K562 (cell line): ENCODE results near the gene UBE2C. TPM values are rescaled to one million over a fixed set of nuclear protein-coding genes. Genes with fewer than 3 reads are reported as not detected.

Source experiments
- ATAC-seq: fragments of 200-7000 bp; cut with Tn5 transposase; 3 replicates; pipeline ENCODE4 v1.9.1; 2020; ENCODE audit warnings: moderate library complexity
- BruUV-seq: library from RNA; stranded (reverse); fragments of 400-500 nt; replicated peaks from 2 replicates; lab custom pipeline; 2021; lab: Mats Ljungman, UMichigan
- CTCF ChIA-PET: fragments of 300-600 bp; formaldehyde crosslinking; extraction: SDS; loops from one replicate; lab custom pipeline; 2021; ENCODE audit warnings: low intra/inter-chr PET ratio; lab: Yijun Ruan, JAX
- POLR2A ChIA-PET: fragments of 300-600, 350-650 bp; sonication (Branson Sonifier 250); formaldehyde crosslinking; extraction: SDS; loops from one replicate; lab custom pipeline; 2021; ENCODE audit warnings: antibody characterized with exemption, inconsistent platforms; lab: Yijun Ruan, JAX
- DNase-seq, 4 experiments: peaks; one replicate each; pipeline versions ENCODE4 v3.0.0 to v3.0.0-alpha.2; 2011 to 2018; ENCODE audit warnings: low spot score in 3 of 4, mixed read lengths in 3 of 4; ENCODE audit errors: extremely low read depth in 1 of 4
- FAIRE-seq: peaks from 2 replicates; lab custom pipeline; 2011; peaks lifted over from hg19 to GRCh38; lab: Jason Lieb, UNC
- H2AFZ ChIP-seq: 2 replicates; pipeline ENCODE4 v1.6.0; 2011; ENCODE audit warnings: low read depth, low read length, control low read depth, inconsistent platforms
- H3K27ac ChIP-seq: fragments of 200-600 bp; 3 replicates; pipeline ENCODE4 v1.8.0; 2011; ENCODE audit warnings: low read depth, mild to moderate bottlenecking, control low read depth, inconsistent platforms, low read length, moderate library complexity, mixed read lengths; ENCODE audit errors: extremely low read depth
- H3K27me3 ChIP-seq, 2 experiments: fragments of 300-600 bp in 1 of 2; 2 replicates in 1 of 2; 3 replicates in 1 of 2; pipeline versions ENCODE4 v1.6.0 to v1.8.0; 2011; ENCODE audit warnings: inconsistent platforms in 2 of 2, low read length in 2 of 2, mild to moderate bottlenecking in 1 of 2, mixed read lengths in 1 of 2, moderate library complexity in 1 of 2; ENCODE audit not compliant: control insufficient read depth in 2 of 2, insufficient read depth in 2 of 2
- H3K36me3 ChIP-seq: fragments of 300-600 bp; 3 replicates; pipeline ENCODE4 v1.8.0; 2011; ENCODE audit warnings: mild to moderate bottlenecking, low read length, inconsistent platforms; ENCODE audit not compliant: control insufficient read depth, insufficient read depth
- H3K4me1 ChIP-seq, 2 experiments: fragments of 200-600 bp in 1 of 2; replicated peaks in 1 of 2; 2 replicates in 1 of 2; 3 replicates in 1 of 2; pipeline versions ENCODE4 v1.5.1 to v1.8.0; 2011; ENCODE audit warnings: inconsistent platforms in 2 of 2, low read length in 2 of 2, mild to moderate bottlenecking in 1 of 2, mixed read lengths in 1 of 2, moderate library complexity in 1 of 2; ENCODE audit not compliant: control insufficient read depth in 2 of 2, insufficient read depth in 2 of 2
- H3K4me2 ChIP-seq: 2 replicates; pipeline ENCODE4 v1.6.1; 2011; ENCODE audit warnings: low read length, control low read depth, inconsistent platforms, mixed read lengths; ENCODE audit not compliant: insufficient read depth
- H3K4me3 ChIP-seq: fragments of 200-600 bp; sonication (generic), shearing (Covaris generic); 2 replicates; pipeline ENCODE4 v1.5.1; 2016; ENCODE audit warnings: control low read depth, inconsistent platforms
- H3K79me2 ChIP-seq: fragments of 200-600 bp; 3 replicates; pipeline ENCODE4 v1.8.0; 2011; ENCODE audit warnings: low read length, inconsistent platforms; ENCODE audit not compliant: control insufficient read depth, insufficient read depth
- H3K9ac ChIP-seq, 2 experiments: 2 replicates each; pipeline versions ENCODE4 v1.6.0 to v1.6.1; 2011; ENCODE audit warnings: low read depth in 2 of 2, low read length in 2 of 2, control low read depth in 1 of 2, inconsistent platforms in 1 of 2, mild to moderate bottlenecking in 1 of 2, mixed read lengths in 1 of 2; ENCODE audit not compliant: insufficient read depth in 1 of 2
- H3K9me1 ChIP-seq: one replicate; pipeline ENCODE4 v1.6.0; 2011; ENCODE audit warnings: inconsistent platforms, mild to moderate bottlenecking, low read length, moderate library complexity; ENCODE audit not compliant: control insufficient read depth, insufficient read depth
- H3K9me3 ChIP-seq: replicated peaks from 2 replicates; pipeline ENCODE4 v1.5.1; 2011; ENCODE audit warnings: low read depth, low read length, inconsistent platforms; ENCODE audit not compliant: control insufficient read depth, insufficient read depth
- H4K20me1 ChIP-seq: replicated peaks from 2 replicates; pipeline ENCODE4 v1.6.1; 2011; ENCODE audit warnings: low read length, inconsistent platforms, mixed read lengths; ENCODE audit not compliant: control insufficient read depth, insufficient read depth
- JUN ChIP-seq, 2 experiments: sonication (generic) in 1 of 2; formaldehyde crosslinking in 1 of 2; IDR thresholded peaks; 2 replicates each; pipeline versions ENCODE4 v1.6.1 to v1.8.0; 2012 to 2022; ENCODE audit warnings: borderline replicate concordance in 2 of 2, mild to moderate bottlenecking in 2 of 2, improper control_type of control experiment in 1 of 2, low read depth in 1 of 2, low read length in 1 of 2, missing genetic modification reagents in 1 of 2
- NFIC ChIP-seq: fragments of 450-650 bp; IDR thresholded peaks from 2 replicates; pipeline ENCODE4 v1.6.1; 2017; ENCODE audit warnings: mild to moderate bottlenecking, inconsistent platforms
- ZNF318 ChIP-seq, 2 experiments: fragments of 450-650 bp; IDR thresholded peaks; 2 replicates each; pipeline ENCODE4 v1.6.1; 2016; ENCODE audit warnings: mild to moderate bottlenecking in 2 of 2, borderline replicate concordance in 1 of 2, low read depth in 1 of 2, moderate library complexity in 1 of 2
- WGBS: fragments of 100-300 bp; shearing (Covaris generic); methylation state at CpG from one replicate; pipeline ENCODE4 v1.1.6; 2016; ENCODE audit warnings: low coverage, mixed read lengths; ENCODE audit not compliant: insufficient coverage; ENCODE audit errors: missing lambda C conversion rate; 5-methylcytosine and 5-hydroxymethylcytosine counted together
- in situ Hi-C: fragments of 300-500 bp; cut with MboI; formaldehyde crosslinking; loops from 4 replicates; pipeline ENCODE4 v1.15.0; 2018; ENCODE audit warnings: inconsistent platforms, mixed read lengths
- intact Hi-C: fragments of 100-400 bp; cut with micrococcal nuclease; formaldehyde crosslinking; loops from 2 replicates; pipeline ENCODE4 v1.14.2; 2022
- polyA plus RNA-seq, 8 experiments: library from polyadenylated mRNA; depleted of rRNA in 4 of 8; stranded (reverse) in 5 of 8; unstranded in 3 of 8; fragments of >200 nt; fragmentation: Nextera tagmentation in 2 of 8; fragmentation: Illumina TruSeq in 1 of 8; extraction: Ambion mirVana in 2 of 8; extraction: Trizol in 1 of 8; gene quantifications; 2 replicates each; pipeline versions ENCODE4 v1.2.1 to v1.2.3, GENCODE V29; 2011 to 2014; ENCODE audit warnings: inconsistent platforms in 1 of 8, missing spikeins in 1 of 8
- total RNA-seq, 7 experiments: library from RNA; depleted of rRNA in 6 of 7; stranded (reverse); fragments of >200 nt in 6 of 7; fragmentation: Illumina TruSeq in 2 of 7; extraction: Trizol in 2 of 7; gene quantifications; 2 replicates each; pipeline versions ENCODE4 v1.2.1 to v1.2.3, GENCODE V29; 2011 to 2021; ENCODE audit warnings: low replicate concordance in 1 of 7

The UBE2C gene
- total and polyA plus RNA-seq, 9 of the 15 experiments (the other 6 are each of a cell fraction or from before 2014, with no cell fraction given) = 0.51 to 1.6 (median 0.69) TPM

GRCh38 chr20:45842169-45842812 is 29.8 kb downstream of the UBE2C start:
- Histone ChIP-seq H3K36me3 (peaks cover 31% of the 10 kb centered on the region; the same call in 2 of the 3 replicates), H3K4me1 (peaks cover 0 to 11% of the 10 kb centered on the region in 2 experiments; a peak in 1 of 5 replicates), H2AFZ (no peak overlapping the region), H3K9me1 (peaks cover 3% of the 10 kb centered on the region), H3K79me2 (no peaks in the 10 kb centered on the region), H3K27me3 (no peaks in the 10 kb centered on the region), H3K9ac (no peak overlapping the region), H3K4me2 (no peak overlapping the region), H4K20me1 (no peaks in the 10 kb centered on the region), H3K9me3 (no peaks in the 10 kb centered on the region), H3K27ac (no peak overlapping the region), H3K4me3 (no peak overlapping the region)
- no peak; the same call in 2 of the 3 replicates for ATAC-seq
- no peak for DNase-seq
- TSS peak; percentile 29 for BruUV-seq
- ChIA-PET POLR2A (interaction anchor here (0.7 to 4.9 kb wide), 2 partner anchors 9 to 124 kb away, joined by 3 to 19 read pairs; no protein-coding TSS in a partner anchor), CTCF (no interaction called here)
- intact Hi-C loops (no loop called here), in situ Hi-C loops (no loop called here)
- WGBS = 45% methylated on average over 5 of the region's 5 CpGs
- no peak for FAIRE-seq
- TF ChIP-seq NFIC (peak; percentile 33), JUN (IDR thresholded peaks at IDR 0.05; ENCODE audit: borderline replicate concordance, low read depth, low read length) (no peak), JUN (CRISPR knock-in tag; IDR thresholded peaks at IDR 0.05; ENCODE audit: borderline replicate concordance) (no peak), ZNF318 (IDR thresholded peaks at IDR 0.05; ENCODE audit: borderline replicate concordance in 1 of 2, low read depth in 1 of 2) (no peak)
